KOPT-K1 (cell line): Measurements from ENCODE around the gene TSPAN3.

Source experiments
- H3K27ac ChIP-seq: fragments of 200-600 bp; sonication (generic); 2 replicates; pipeline ENCODE4 v1.5.1; 2016; ENCODE audit warnings: antibody characterized with exemption, mild to moderate bottlenecking, low read depth, low read length; ENCODE audit not compliant: poor library complexity, severe bottlenecking
- H3K36me3 ChIP-seq: fragments of 200-600 bp; sonication (generic); 2 replicates; pipeline ENCODE4 v1.5.1; 2017; ENCODE audit warnings: antibody characterized with exemption, mild to moderate bottlenecking, low read length, moderate library complexity; ENCODE audit not compliant: insufficient read depth
- H3K9me3 ChIP-seq: fragments of 200-600 bp; sonication (generic); 2 replicates; pipeline ENCODE4 v1.5.1; 2017; ENCODE audit warnings: antibody characterized with exemption, low read length, mild to moderate bottlenecking; ENCODE audit not compliant: insufficient read depth, poor library complexity, severe bottlenecking

The TSPAN3 gene

DNA sequence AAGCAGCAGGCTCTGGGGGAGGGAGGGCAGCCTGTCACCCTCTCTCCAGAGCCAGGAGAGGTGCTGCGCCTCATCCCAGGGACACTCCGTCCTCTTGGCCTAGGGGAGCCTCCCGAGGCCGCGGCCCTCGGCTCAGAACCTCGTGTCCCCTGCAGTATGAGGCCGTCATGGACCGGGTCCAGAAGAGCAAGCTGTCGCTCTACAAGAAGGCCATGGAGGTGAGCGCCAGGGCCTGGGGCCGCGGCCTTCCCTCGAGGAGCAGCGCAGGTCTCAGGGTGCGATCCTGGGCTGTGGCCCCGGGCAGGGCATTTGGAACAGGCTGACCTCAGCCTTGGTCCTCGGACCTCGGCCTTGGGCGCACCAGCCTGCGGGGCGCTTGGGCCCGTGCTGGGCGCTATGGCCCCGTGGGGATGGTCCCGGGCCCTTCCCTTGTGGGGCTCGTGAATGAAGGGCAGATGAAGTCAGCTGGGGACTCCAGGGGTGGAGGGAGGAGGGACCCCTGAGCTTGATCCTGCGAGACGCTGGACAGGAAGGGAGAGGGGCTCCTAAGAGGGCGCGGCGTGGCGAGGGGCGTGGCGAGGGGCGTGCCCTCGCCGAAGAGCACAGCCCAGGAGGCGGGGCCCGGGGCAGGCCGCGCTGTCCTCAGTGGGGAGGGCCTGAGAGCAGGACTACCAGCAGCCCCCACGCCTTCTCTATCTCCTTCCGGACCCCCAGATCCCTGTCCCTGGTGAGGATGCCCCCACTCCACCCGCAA, 43.0 kb downstream of the TSPAN3 start:
- H3K27ac ChIP-seq = no peak overlapping the region
- no peaks in the 10 kb centered on the region for H3K9me3 ChIP-seq
- H3K36me3 ChIP-seq = peaks cover 10% of the 10 kb centered on the region; the same call in 1 of the 2 replicates

DNA sequence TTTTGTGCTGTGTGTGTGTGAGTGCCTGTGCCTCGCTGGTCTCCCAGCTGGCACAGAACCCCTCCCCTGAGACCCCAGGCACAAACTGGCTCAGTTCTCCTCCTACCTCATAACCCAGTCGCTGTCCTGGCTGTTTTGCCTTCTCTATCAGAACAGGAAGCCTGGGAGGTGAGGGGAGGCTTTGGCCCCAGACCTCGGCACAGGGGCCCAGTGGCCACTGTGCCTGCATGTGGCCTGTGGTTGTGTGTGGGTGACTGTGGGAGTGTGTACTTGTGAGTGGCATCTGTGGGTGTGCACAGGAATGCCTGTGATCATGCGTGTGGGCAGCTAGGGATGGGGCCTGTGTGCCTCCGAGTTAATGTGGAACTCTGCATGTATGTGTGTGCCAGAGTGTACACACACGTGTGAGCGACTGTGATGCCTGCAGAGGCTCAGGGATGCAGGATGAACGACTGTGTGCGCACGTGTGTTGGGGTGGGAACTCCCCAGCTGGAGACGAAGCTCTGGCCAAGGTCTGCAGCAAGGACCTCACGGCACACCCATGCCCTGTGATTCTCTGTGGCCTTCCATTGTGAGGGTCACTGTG, 43.7 kb downstream of the TSPAN3 start:
- Histone ChIP-seq H3K9me3 (no peaks in the 10 kb centered on the region), H3K36me3 (peaks cover 10% of the 10 kb centered on the region; the same call in 1 of the 2 replicates), H3K27ac (no peak overlapping the region)

DNA sequence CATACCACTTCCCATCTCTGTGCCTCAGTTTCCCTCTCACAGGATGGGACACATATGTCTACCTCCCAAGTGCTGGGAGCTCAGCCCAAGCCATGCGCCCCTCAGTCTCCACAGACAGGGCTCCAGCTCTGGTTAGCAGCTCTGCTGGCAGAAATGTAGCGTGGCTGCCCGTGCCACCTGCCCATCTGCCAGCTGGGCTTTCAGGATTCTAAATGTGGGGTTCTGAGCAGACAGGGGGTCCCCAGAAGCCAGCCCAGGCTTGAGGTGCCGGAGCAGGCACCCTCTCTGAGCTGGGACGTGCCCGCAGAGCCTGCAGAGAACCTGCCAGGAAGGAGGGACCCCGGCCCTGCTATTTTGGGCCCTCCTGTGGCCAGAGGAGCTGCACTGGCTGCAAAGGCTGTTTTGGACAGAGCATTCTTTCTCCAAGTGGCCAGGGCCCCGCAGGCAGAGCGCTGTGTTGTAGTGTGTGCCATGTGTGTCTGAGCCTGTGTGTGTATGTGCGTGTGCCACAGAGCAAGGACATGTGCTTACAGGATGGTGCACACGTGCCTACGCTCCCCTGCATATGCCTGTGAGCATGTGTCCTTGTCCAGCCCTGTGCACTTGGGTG, 44.3 kb downstream of the TSPAN3 start:
- Histone ChIP-seq H3K36me3 (peaks cover 10% of the 10 kb centered on the region; the same call in 1 of the 2 replicates), H3K27ac (no peak overlapping the region), H3K9me3 (no peaks in the 10 kb centered on the region)

DNA sequence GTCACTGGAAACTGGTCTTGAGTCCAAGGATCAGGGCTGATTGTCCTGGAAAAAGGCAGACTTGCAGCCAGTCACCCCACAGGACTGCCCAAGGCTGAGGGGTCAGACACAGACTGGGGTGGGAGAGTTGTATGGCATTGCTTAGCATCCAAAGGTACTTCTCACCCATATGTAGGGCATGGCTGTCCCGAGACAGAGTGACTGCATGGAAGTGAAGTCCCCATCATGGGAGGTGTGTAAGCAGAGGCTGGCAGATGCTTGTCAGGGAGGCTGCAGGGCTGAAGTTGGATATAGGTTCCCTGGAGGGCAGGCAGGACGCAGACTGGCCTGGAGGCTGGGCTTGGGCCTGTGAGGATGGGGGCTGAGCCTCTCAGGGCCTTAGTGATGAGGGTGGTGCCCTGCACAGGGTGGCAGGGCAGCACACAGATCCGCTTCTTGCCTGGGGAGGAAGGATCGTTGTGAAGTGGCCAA, 44.9 kb downstream of the TSPAN3 start:
- Histone ChIP-seq H3K9me3 (no peaks in the 10 kb centered on the region), H3K27ac (no peak overlapping the region), H3K36me3 (peaks cover 10% of the 10 kb centered on the region; the same call in 1 of the 2 replicates)

DNA sequence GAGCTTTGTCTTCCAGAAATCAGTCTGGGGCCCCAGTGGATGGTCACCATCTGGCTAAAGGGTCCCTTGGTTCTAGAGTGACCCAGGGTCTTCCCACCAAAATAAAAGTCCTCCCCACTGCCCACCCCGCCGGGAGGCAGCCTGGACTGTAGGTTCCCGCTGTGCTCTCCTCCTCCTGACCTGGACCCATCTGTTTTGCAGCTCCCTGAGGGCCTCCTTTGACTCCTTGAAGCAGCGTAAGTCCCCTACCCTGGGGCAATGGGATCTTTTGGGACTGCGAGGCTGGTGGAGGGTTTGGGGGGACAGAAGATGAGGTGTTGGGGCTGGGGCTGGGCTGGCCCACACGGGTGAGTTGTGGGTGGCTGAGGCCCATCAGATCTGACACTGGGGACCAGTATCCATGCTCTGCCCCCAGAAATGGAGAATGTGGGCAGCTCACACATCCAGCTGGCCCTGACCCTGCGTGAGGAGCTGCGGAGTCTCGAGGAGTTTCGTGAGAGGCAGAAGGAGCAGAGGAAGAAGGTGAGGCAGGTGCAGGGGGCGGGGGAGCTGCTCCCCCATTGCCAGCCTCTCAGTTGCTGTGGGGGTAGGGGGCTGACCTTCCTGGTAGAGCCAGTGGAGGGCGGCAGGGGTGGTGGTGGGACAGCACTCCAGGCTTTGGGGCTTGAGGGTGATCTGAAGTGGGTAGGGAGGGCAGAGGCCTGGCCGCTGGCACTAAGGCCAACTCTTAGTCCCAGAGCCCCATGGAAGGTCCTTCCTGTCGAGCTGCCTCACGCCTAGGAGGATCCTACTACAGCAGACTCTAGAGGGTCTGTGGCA, 45.6 kb downstream of the TSPAN3 start:
- Histone ChIP-seq H3K27ac (no peak overlapping the region), H3K36me3 (peaks cover 10% of the 10 kb centered on the region; the same call in 1 of the 2 replicates), H3K9me3 (no peaks in the 10 kb centered on the region)

DNA sequence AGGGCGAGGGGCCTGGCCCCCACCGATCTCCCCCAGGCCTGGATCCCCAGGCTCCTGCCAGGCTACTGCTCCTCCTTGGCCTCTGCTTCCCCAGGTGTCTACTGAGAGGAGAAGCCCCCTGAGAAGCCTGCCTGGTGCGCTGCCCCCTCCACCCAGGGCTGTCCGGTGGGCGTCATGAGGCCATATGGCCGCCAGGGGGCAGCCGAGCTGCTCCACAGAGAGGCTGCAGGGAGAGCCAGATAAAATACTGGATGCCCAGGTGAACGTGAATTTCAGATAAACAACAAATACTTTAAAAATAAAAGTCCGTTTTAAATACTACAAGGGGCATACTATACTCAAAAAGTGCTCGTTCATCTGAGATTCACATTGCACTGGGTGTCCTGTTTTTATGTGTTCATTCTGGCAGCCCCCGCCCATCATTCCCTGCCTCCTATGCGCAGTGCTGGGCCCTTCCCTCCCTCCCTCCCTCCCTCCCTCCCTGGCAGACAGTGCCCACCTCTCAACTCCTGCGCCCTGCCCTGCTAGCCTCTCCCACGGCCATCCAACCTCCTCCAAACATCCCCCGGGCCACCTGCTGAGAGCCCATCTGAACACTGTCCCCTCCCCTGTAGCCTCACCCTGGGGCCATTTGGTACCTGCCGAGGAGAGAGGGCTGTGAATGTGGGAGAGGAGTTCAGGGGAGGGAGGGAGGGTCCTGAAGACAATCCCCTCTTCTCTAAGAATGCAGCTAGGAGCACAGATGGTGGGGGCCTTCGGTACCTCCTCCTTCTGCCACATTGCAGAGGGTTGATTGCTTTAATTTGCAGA, 46.4 kb downstream of the TSPAN3 start:
- Histone ChIP-seq H3K27ac (peak overlapping the region; percentile 34), H3K9me3 (no peaks in the 10 kb centered on the region), H3K36me3 (peaks cover 14% of the 10 kb centered on the region; the same call in 1 of the 2 replicates)

DNA sequence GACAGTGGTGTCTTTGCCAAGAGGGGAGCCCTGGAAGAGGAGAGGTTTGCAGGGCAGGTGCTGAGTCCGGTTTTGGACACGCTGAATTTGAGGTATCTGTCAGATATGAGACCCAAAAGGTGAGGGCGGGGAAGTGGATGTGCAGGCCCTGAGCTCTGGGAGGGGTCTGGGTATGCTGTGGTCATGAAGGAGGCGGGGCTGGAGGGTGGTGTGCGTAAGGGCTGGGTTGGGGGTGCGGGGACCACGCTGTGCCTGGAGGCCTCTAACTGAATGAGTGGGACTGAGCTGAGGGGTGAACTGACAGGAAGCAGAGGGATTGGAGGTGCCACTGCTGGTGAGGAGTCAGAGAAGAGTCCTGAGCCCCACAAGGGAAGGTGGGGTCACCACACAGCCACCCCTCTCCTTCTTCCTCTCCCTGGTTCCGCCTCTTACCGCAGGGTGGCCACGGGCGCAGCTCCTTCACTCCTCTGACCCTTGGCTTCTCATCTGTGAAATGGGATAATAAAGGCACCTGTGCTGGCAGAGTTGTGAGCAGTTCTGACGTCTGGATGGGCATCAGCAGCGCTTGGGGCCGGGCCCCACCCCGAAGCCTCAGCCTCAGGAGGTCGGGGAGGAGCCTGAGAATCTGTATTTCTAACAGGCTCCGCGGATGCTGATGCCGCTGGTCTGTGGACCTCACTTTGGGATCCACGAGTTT, 47.2 kb downstream of the TSPAN3 start:
- Histone ChIP-seq H3K36me3 (peaks cover 13% of the 10 kb centered on the region; the same call in 1 of the 2 replicates), H3K27ac (peak overlapping the region; percentile 34), H3K9me3 (no peaks in the 10 kb centered on the region)

DNA sequence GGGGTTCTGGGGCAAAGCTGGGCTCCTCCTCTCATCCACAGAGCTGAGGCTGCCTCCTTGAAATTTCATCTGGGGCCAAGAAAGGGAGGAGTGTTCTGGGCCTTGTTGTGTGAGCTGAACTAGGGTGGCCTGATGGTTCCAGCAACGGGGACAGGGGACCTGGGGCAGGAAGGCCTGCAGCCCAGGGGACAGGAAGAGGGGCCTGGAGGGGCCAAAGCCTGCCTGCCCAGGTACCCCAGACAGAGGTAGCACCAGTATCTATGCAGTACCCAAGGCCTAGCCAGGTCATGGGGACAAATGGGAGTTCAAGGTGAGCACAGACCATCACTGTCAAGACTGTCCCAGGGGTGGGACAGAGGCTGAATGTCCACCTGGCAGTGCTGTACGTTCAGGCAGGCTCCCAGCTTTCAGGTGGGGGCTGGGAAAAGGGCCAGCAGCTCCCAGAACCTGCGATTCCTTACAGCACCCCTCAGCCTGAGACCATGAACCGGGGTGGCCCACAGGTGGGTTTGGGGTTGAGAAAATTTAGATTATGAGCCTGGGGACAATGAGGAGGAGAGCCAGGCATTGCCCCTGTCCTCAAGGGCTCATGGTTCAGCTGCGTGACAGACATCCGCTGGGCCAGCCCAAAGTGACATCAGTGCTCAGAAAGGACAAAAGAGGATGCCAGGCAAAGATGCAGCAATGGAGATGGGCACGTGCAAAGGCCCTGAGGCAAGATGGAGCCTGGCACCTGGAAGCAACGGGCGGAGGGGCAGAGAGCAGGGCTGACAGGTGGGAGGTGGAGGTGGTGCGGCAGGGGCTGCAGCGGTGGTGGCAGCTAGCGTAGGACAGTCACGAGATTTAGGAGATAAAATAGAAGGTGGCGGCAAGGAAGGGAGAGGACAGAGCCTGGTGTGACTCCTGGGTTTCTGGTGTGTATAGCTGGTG, 48.0 kb downstream of the TSPAN3 start:
- H3K36me3 ChIP-seq = peaks cover 10% of the 10 kb centered on the region; the same call in 1 of the 2 replicates
- peak overlapping the region; percentile 71 for H3K27ac ChIP-seq
- H3K9me3 ChIP-seq = no peaks in the 10 kb centered on the region

DNA sequence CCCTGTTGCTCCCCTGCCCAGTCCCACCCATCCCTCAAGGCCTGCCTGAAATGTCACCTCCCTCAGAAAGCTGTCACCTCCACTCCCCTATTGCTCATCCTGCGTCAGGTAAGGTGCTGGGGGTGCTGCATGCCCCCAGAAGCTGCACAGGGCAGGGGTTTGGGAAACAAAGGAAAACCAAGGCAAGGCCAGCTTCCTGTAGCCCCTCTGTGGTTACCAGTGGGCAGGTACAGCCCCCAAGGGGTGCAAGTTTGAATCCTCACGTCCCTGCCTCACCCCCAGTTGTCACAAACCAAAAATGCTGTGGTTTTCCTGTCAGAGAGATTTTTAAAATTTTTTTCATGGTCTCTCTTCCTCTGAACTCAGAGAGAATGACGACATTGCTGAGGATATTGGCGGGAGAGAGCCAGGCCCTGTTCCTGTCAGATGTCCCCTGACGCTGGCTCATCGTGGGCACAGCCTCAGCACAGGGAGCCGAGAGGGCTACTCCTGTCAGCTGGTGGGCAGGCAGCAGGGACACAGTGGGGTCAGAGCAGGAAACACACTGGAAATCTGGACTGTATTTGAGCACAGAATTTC, 49.0 kb downstream of the TSPAN3 start:
- Histone ChIP-seq H3K9me3 (no peaks in the 10 kb centered on the region), H3K36me3 (peaks cover 5% of the 10 kb centered on the region; the same call in 1 of the 2 replicates), H3K27ac (peak overlapping the region; percentile 71)

DNA sequence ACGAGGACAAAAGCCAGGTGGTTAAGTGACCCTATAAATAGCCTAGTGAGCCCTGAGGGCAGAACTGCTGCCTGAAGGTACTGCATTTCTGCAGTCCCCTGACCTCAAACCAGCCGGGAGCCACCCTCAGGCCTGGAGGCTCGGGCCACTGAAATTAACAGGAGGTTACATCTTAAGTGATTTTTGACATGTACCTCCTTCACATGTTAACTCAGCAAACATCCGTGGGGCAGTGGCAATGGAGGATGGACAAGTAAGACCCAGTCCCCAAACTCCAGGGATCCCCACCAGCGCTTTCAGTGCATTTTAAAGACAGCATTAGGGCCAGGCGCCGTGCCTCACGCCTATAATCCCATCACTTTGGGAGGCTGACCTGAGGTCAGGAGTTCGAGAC, 49.8 kb downstream of the TSPAN3 start:
- Histone ChIP-seq H3K36me3 (peaks cover 5% of the 10 kb centered on the region; the same call in 1 of the 2 replicates), H3K9me3 (no peaks in the 10 kb centered on the region), H3K27ac (peak overlapping the region; percentile 71)

DNA sequence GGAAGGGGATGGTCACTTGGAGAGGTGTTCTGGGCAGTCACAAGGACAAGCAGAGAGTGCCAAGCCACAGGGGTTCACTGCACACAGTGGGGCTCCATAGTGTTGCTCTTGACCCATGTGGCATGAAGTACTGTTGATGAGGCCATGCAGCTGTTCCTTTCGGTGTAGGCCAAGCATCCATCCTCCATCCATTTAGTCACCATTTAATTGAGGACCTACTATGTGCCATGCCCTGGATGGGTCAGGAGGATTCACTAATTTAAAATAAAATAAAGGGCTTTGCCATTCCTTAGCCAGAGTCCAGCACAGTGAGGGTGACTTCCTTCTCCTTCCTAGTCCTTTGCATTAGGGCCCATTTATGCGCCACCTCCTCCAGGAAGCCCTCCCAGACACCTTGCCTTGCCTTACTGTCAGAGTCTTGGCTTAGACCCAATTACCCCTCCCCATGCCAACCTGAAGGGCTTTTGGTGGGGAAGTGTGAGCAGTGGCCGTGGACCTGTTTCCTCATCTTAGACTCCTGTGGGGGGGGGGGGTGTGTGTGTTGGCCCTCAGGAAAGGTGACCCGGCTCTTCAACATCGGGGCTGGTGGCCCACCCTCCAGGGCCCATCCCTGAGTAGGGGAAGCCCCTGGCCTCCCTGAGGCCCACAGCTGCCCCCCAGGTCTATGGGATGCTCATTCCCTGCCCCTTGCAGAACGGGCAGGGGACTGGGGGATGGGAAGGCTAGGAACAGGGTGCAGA, 50.4 kb downstream of the TSPAN3 start:
- H3K9me3 ChIP-seq = no peaks in the 10 kb centered on the region
- peak overlapping the region; percentile 71 for H3K27ac ChIP-seq
- peaks cover 5% of the 10 kb centered on the region; the same call in 1 of the 2 replicates for H3K36me3 ChIP-seq
